H1 (cell line): ENCODE data around the gene SARS2. TPM values are rescaled to one million over a fixed set of nuclear protein-coding genes. Genes with fewer than 3 reads are reported as not detected.

Experiments
- CTCF ChIA-PET: fragments of 300-600 bp; sonication (Branson Sonifier 250); formaldehyde crosslinking; loops from one replicate; lab custom pipeline; 2021; ENCODE audit not compliant: partially characterized antibody; lab: Charles Lee
- POLR2A ChIA-PET: fragments of 300-600 bp; sonication (Branson Sonifier 250); formaldehyde crosslinking; loops from one replicate; lab custom pipeline; 2021; ENCODE audit warnings: inconsistent platforms; ENCODE audit not compliant: partially characterized antibody; lab: Charles Lee
- DNase-seq, 2 experiments: peaks; one replicate each; pipeline versions ENCODE4 v3.0.0 to v3.0.0-alpha.2; 2010 to 2022; ENCODE audit warnings: low spot score in 2 of 2, low read depth in 1 of 2, mixed read lengths in 1 of 2
- FAIRE-seq: peaks from 2 replicates; lab custom pipeline; 2011; peaks lifted over from hg19 to GRCh38; lab: Jason Lieb, UNC
- H2AFZ ChIP-seq: 2 replicates; pipeline ENCODE4 v1.8.1; 2012; ENCODE audit warnings: low read length, inconsistent platforms
- H2AK5ac ChIP-seq: 2 replicates; pipeline ENCODE4 v1.6.1; 2013; ENCODE audit warnings: low read depth, low read length
- H2BK120ac ChIP-seq: replicated peaks from 2 replicates; pipeline ENCODE3; 2013; ENCODE audit warnings: low read depth, low read length, inconsistent platforms
- H2BK12ac ChIP-seq: 2 replicates; pipeline ENCODE4 v1.6.1; 2013; ENCODE audit warnings: low read depth, low read length
- H2BK15ac ChIP-seq: 2 replicates; pipeline ENCODE4 v1.6.1; 2013; ENCODE audit warnings: low read length
- H2BK20ac ChIP-seq: 2 replicates; pipeline ENCODE4 v1.6.1; 2013; ENCODE audit warnings: low read length
- H2BK5ac ChIP-seq: 2 replicates; pipeline ENCODE4 v1.6.1; 2013; ENCODE audit warnings: low read depth, low read length
- H3K14ac ChIP-seq: 2 replicates; pipeline ENCODE4 v1.6.1; 2013; ENCODE audit warnings: inconsistent platforms; ENCODE audit not compliant: insufficient read length
- H3K18ac ChIP-seq: 2 replicates; pipeline ENCODE4 v1.6.1; 2013; ENCODE audit warnings: low read length; ENCODE audit errors: extremely low read depth
- H3K23ac ChIP-seq: 2 replicates; pipeline ENCODE4 v1.6.1; 2013; ENCODE audit warnings: inconsistent platforms; ENCODE audit not compliant: insufficient read length
- H3K23me2 ChIP-seq: 2 replicates; pipeline ENCODE4 v1.6.1; 2013; ENCODE audit warnings: low read depth, low read length
- H3K27ac ChIP-seq: 2 replicates; pipeline ENCODE4 v1.6.1; 2011; ENCODE audit warnings: low read depth, low read length, inconsistent platforms
- H3K27me3 ChIP-seq, 4 experiments: replicated peaks in 1 of 4; 1 replicate in 1 of 4; 2 replicates in 3 of 4; pipeline versions ENCODE4 v1.6.1 to v1.8.1; 2011 to 2013; ENCODE audit warnings: low read length in 3 of 4, mild to moderate bottlenecking in 3 of 4, inconsistent platforms in 2 of 4, mixed read lengths in 2 of 4, moderate library complexity in 1 of 4; ENCODE audit not compliant: control insufficient read depth in 3 of 4, insufficient read depth in 3 of 4; ENCODE audit errors: extremely low read depth in 1 of 4
- H3K36me3 ChIP-seq, 4 experiments: 2 replicates each; pipeline versions ENCODE4 v1.6.1 to v1.8.1; 2011 to 2013; ENCODE audit warnings: mild to moderate bottlenecking in 4 of 4, low read length in 3 of 4, moderate library complexity in 2 of 4, control low read depth in 1 of 4, inconsistent platforms in 1 of 4; ENCODE audit not compliant: insufficient read depth in 4 of 4, control insufficient read depth in 2 of 4
- H3K4ac ChIP-seq: replicated peaks from 2 replicates; pipeline ENCODE3; 2013; ENCODE audit warnings: low read length, low read depth, mixed read lengths, inconsistent platforms; ENCODE audit not compliant: insufficient read length
- H3K4me1 ChIP-seq, 4 experiments: replicated peaks in 1 of 4; 1 replicate in 1 of 4; 2 replicates in 3 of 4; pipeline versions ENCODE4 v1.6.1 to v1.8.1; 2011 to 2013; ENCODE audit warnings: low read length in 3 of 4, inconsistent platforms in 2 of 4, mixed read lengths in 1 of 4; ENCODE audit not compliant: insufficient read depth in 4 of 4, control insufficient read depth in 3 of 4
- H3K4me2 ChIP-seq, 2 experiments: 2 replicates each; pipeline versions ENCODE4 v1.6.1 to v1.8.1; 2011 to 2013; ENCODE audit warnings: low read depth in 2 of 2, low read length in 2 of 2, control low read depth in 1 of 2, inconsistent platforms in 1 of 2, mild to moderate bottlenecking in 1 of 2; ENCODE audit not compliant: insufficient read depth in 1 of 2
- H3K4me3 ChIP-seq, 4 experiments: fragments of 200-600, 300-600 bp in 1 of 4; sonication (generic), shearing (Covaris generic), sonication (Bioruptor Twin) in 1 of 4; 2 replicates each; pipeline versions ENCODE4 v1.5.1 to v1.8.1; 2011 to 2016; ENCODE audit warnings: low read length in 4 of 4, low read depth in 3 of 4, control low read depth in 2 of 4, inconsistent platforms in 2 of 4, mild to moderate bottlenecking in 2 of 4, mixed read lengths in 1 of 4, moderate library complexity in 1 of 4; ENCODE audit not compliant: insufficient read depth in 2 of 4; ENCODE audit errors: extremely low read depth in 1 of 4
- H3K56ac ChIP-seq: replicated peaks from 2 replicates; pipeline ENCODE3; 2013; ENCODE audit warnings: low read depth, mild to moderate bottlenecking, mixed read lengths, low read length, inconsistent platforms; ENCODE audit not compliant: insufficient read length
- H3K79me1 ChIP-seq: 2 replicates; pipeline ENCODE4 v1.6.1; 2013; ENCODE audit warnings: low read depth, low read length, control low read depth
- H3K79me2 ChIP-seq, 2 experiments: 2 replicates each; pipeline versions ENCODE4 v1.6.1 to v1.8.1; 2012 to 2013; ENCODE audit warnings: low read length in 2 of 2, mild to moderate bottlenecking in 2 of 2, inconsistent platforms in 1 of 2; ENCODE audit not compliant: insufficient read depth in 2 of 2, control insufficient read depth in 1 of 2
- H3K9ac ChIP-seq, 4 experiments: replicated peaks in 1 of 4; 1 replicate in 1 of 4; 2 replicates in 3 of 4; pipeline versions ENCODE4 v1.6.1 to v1.8.1; 2011 to 2013; ENCODE audit warnings: low read depth in 3 of 4, low read length in 3 of 4, control low read depth in 2 of 4, mild to moderate bottlenecking in 2 of 4, moderate library complexity in 2 of 4, inconsistent platforms in 1 of 4; ENCODE audit errors: extremely low read depth in 1 of 4
- H3K9me3 ChIP-seq, 2 experiments: 2 replicates each; pipeline versions ENCODE4 v1.6.1 to v1.8.1; 2012 to 2013; ENCODE audit warnings: mild to moderate bottlenecking in 2 of 2, moderate library complexity in 2 of 2, control low read depth in 1 of 2, inconsistent platforms in 1 of 2, low read depth in 1 of 2, low read length in 1 of 2, mixed read lengths in 1 of 2; ENCODE audit not compliant: insufficient read depth in 2 of 2
- H4K20me1 ChIP-seq, 2 experiments: replicated peaks in 1 of 2; 2 replicates each; pipeline versions ENCODE3 to v1.8.1; 2011 to 2013; ENCODE audit warnings: inconsistent platforms in 2 of 2, low read length in 2 of 2, mild to moderate bottlenecking in 1 of 2; ENCODE audit not compliant: insufficient read depth in 2 of 2, control insufficient read depth in 1 of 2
- H4K5ac ChIP-seq: 2 replicates; pipeline ENCODE4 v1.6.1; 2013; ENCODE audit warnings: low read length, low read depth, mixed read lengths, inconsistent platforms; ENCODE audit not compliant: insufficient read length
- H4K8ac ChIP-seq: 2 replicates; pipeline ENCODE4 v1.8.0; 2013; ENCODE audit warnings: mild to moderate bottlenecking, moderate library complexity, low read length, inconsistent platforms; ENCODE audit not compliant: insufficient read depth; ENCODE audit errors: extremely low read depth
- H4K91ac ChIP-seq: replicated peaks from 2 replicates; pipeline ENCODE3; 2013; ENCODE audit warnings: low read length, mixed read lengths, inconsistent platforms; ENCODE audit not compliant: insufficient read length
- BRCA1 ChIP-seq: IDR thresholded peaks from 2 replicates; pipeline ENCODE4 v1.6.1; 2012; ENCODE audit warnings: low read depth, low read length, improper control_type of control experiment
- CTBP2 ChIP-seq: IDR thresholded peaks from 2 replicates; pipeline ENCODE4 v1.7.0; 2011; ENCODE audit warnings: borderline replicate concordance, mild to moderate bottlenecking, moderate library complexity, mixed read lengths, low read length; ENCODE audit not compliant: insufficient read depth, insufficient read length
- EZH2 ChIP-seq: fragments of 200-600 bp; sonication (generic); IDR thresholded peaks from 2 replicates; pipeline ENCODE4 v1.7.1; 2012; ENCODE audit warnings: low read depth, mild to moderate bottlenecking, moderate library complexity, low read length, inconsistent platforms; ENCODE audit not compliant: severe bottlenecking
- POU5F1 ChIP-seq: IDR thresholded peaks from 2 replicates; pipeline ENCODE4 v1.6.1; 2011; ENCODE audit warnings: low read depth, mild to moderate bottlenecking, low read length, moderate library complexity
- SP1 ChIP-seq: IDR thresholded peaks from 2 replicates; pipeline ENCODE4 v1.6.1; 2011; ENCODE audit warnings: low read depth, low read length
- SUZ12 ChIP-seq: fragments of 200-600 bp; sonication (generic); IDR thresholded peaks from 2 replicates; pipeline ENCODE4 v1.6.1; 2012; ENCODE audit warnings: mild to moderate bottlenecking, inconsistent platforms, low read length, moderate library complexity, mixed read lengths
- WGBS, 2 experiments: shearing (Covaris generic) in 1 of 2; methylation state at CpG; one replicate each; pipeline versions ENCODE4 v1.1.6 to v1.1.7; 2013 to 2015; ENCODE audit warnings: low lambda C conversion rate in 2 of 2, mixed read lengths in 2 of 2, inconsistent platforms in 1 of 2, low coverage in 1 of 2, missing lambda C conversion rate in 1 of 2; ENCODE audit not compliant: insufficient replicate concordance in 2 of 2, insufficient coverage in 1 of 2, insufficient read length in 1 of 2; ENCODE audit errors: extremely low coverage in 1 of 2, missing lambda C conversion rate in 1 of 2; 5-methylcytosine and 5-hydroxymethylcytosine counted together
- polyA plus RNA-seq, 7 experiments: library from polyadenylated mRNA; depleted of rRNA in 3 of 7; stranded (reverse) in 5 of 7; unstranded in 2 of 7; fragments of >200 nt in 5 of 7; fragments of 200-250 nt in 2 of 7; gene quantifications; 1 replicate in 5 of 7; 2 replicates in 1 of 7; 4 replicates in 1 of 7; pipeline versions ENCODE4 v1.2.1 to v1.2.3, GENCODE V29; 2011 to 2013; ENCODE audit warnings: missing spikeins in 2 of 7, mixed read lengths in 2 of 7
- total RNA-seq: library from RNA; stranded (reverse); fragmentation: NEBNext Ultra II Directional; extraction: Animal tissue kit (Norgen Biotek cat#: 25700); gene quantifications from 2 replicates; pipeline ENCODE4 v1.2.1, GENCODE V29; 2021

The SARS2 gene
- total and polyA plus RNA-seq, 2 of the 8 experiments (the other 6 are each of a cell fraction or from before 2014, with no cell fraction given): 68.0 to 102 TPM

DNA sequence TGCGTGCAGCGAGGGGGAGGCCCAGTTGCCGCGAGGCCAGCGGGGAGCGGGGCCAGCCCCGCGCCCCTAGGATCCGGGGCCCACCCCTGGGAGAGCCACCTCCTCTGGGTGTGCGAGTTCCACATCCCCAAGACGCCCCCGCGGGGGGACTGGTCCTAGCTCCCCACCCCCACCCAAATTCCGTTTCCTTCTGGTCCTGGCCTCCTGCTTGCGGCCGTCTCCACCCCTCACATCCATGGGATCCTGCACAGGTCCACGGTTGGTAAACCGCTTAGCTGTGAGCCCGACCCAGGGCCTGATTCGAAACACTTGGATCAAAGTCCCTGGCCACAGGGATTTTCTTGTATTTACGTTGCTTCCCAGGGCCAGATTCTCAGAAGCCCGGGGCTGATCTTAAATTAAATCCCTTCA, 45.3 kb upstream of the SARS2 start:
- FAIRE-seq (no peak), DNase-seq (peak in 1 of 2 experiments; percentile 68)
- H3K27ac ChIP-seq: no peak overlapping the region

More for the DNA sequence above, 45.3 kb upstream of the SARS2 start:
- Histone ChIP-seq H3K4me2 (peak overlapping the region; percentile 80 to 88), H3K27me3 (0 out of 7 replicates have a peak, but pooled peaks cover 0 to 3% (median 0%) of the 10 kb centered on the region in 4 experiments), H2BK12ac (peak overlapping the region; percentile 98; the same call in 1 of the 2 replicates), H3K14ac (no peak overlapping the region), H2BK15ac (peak overlapping the region; percentile 61; the same call in 1 of the 2 replicates), H3K4me1 (peaks cover 0 to 7% (median 3%) of the 10 kb centered on the region in 4 experiments; a peak in 3 of 7 replicates), H4K20me1 (no peaks in the 10 kb centered on the region), H4K91ac (no peak overlapping the region), H3K4me3 (peak overlapping the region; percentile 41 to 82 (median 74)), H3K9me3 (no peaks in the 10 kb centered on the region), H3K56ac (no peak overlapping the region), H2BK120ac (no peak overlapping the region), H2BK20ac (no peak overlapping the region), H3K4ac (no peak overlapping the region), H3K23me2 (peaks cover 6% of the 10 kb centered on the region; the same call in 1 of the 2 replicates), H3K23ac (no peak overlapping the region), H2AFZ (0 out of 2 replicates have a peak overlapping the region, but pooled peaks have one; percentile 21), H2AK5ac (no peak overlapping the region), H3K36me3 (no peaks in the 10 kb centered on the region), H3K79me1 (no peaks in the 10 kb centered on the region), H2BK5ac (peak overlapping the region; percentile 90), H3K79me2 (peaks cover 0 to 2% of the 10 kb centered on the region in 2 experiments; a peak in 1 of 4 replicates), H3K18ac (peak overlapping the region; percentile 72), H3K9ac (peak overlapping the region in 3 of 4 experiments; percentile 2 to 44 (median 42); a peak in 3 of 7 replicates), H4K5ac (peak overlapping the region; percentile 3), H4K8ac (no peak overlapping the region)
- ChIA-PET POLR2A (interaction anchor here (0.6 to 2.1 kb wide), 9 partner anchors 10 to 105 kb away, joined by 3 to 11 read pairs (median 4); partner anchors contain the start of genes FBXO27 and NFKBIB), CTCF (interaction anchor here (0.6 to 4.1 kb wide), 25 partner anchors 10 to 330 kb away, joined by 3 to 32 read pairs (median 5); no protein-coding TSS in a partner anchor)
- WGBS, 2 experiments: 1% methylated on average over 11 of the region's 22 CpGs; no CpG with 5 or more reads in 1 of the 2 experiments
- TF ChIP-seq SP1 (no peak), SUZ12 (peak; percentile 31; the same call in 1 of the 2 replicates), POU5F1 (no peak), CTBP2 (peak; percentile 20), BRCA1 (no peak), EZH2 (peak; percentile 15)
